IMR-90 (cell line): ENCODE results near the gene HOXC13.

Experiments used
- CEBPB ChIP-seq: IDR thresholded peaks from 2 replicates; pipeline ENCODE4 v1.6.1; 2012; ENCODE audit warnings: low read depth, low read length, improper control_type of control experiment
- CTCF ChIP-seq: conservative IDR thresholded peaks from 2 replicates; pipeline ENCODE4 v1.5.1; 2012; ENCODE audit warnings: mild to moderate bottlenecking, low read depth, low read length, improper control_type of control experiment
- MAFK ChIP-seq: IDR thresholded peaks from 2 replicates; pipeline ENCODE4 v1.6.1; 2012; ENCODE audit warnings: low read depth, low read length, improper control_type of control experiment
- MXI1 ChIP-seq: IDR thresholded peaks from 2 replicates; pipeline ENCODE4 v1.6.1; 2012; ENCODE audit warnings: low read depth, mild to moderate bottlenecking, low read length, moderate library complexity, borderline replicate concordance
- POLR2A ChIP-seq: IDR thresholded peaks from 2 replicates; pipeline ENCODE4 v1.6.1; 2012; ENCODE audit warnings: mild to moderate bottlenecking, low read depth, low read length
- RAD21 ChIP-seq: IDR thresholded peaks from 2 replicates; pipeline ENCODE4 v1.6.1; 2012; ENCODE audit warnings: low read length, improper control_type of control experiment
- TF ChIP-seq, protein P1 (sequence below): fragments of 150-350 bp; IDR thresholded peaks from 2 replicates; pipeline ENCODE4 v1.6.1; 2017; ENCODE audit warnings: mild to moderate bottlenecking, antibody characterized with exemption, low read length, low read depth

DNA sequence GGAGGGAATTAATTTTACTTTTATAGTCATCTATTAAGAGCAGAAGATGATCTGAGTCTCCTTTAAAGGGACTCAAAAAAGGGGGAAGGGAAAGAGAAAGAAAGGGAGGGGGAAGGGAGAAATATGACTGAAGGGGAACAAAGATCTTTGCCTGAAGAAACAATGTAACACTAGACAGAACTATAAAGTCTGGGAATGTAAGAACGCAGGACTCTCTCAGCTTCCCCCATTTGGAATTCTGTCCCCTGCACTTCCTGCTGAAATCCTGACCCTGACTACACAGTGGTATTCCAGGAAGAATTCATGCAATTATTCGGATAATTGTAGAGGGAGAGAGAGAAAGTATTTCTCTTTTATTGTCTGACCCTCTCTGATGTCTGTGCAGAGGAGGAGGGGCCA is 25.7 kb downstream of the HOXC13 start:
- TF ChIP-seq CTCF = no peak
- TF ChIP-seq POLR2A = no peak
- no peak for TF ChIP-seq MAFK
- no peak for TF ChIP-seq RAD21
- TF ChIP-seq, protein P1, sequence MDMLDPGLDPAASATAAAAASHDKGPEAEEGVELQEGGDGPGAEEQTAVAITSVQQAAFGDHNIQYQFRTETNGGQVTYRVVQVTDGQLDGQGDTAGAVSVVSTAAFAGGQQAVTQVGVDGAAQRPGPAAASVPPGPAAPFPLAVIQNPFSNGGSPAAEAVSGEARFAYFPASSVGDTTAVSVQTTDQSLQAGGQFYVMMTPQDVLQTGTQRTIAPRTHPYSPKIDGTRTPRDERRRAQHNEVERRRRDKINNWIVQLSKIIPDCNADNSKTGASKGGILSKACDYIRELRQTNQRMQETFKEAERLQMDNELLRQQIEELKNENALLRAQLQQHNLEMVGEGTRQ = no peak
- TF ChIP-seq MXI1 = no peak
- no peak for TF ChIP-seq CEBPB
